Measurements from ENCODE around the gene ATP1B3. TPM values are rescaled to one million over a fixed set of nuclear protein-coding genes. Genes with fewer than 3 reads are reported as not detected.

Gene ATP1B3
- polyA plus RNA-seq, 1 donor from 2014 or later: 131 TPM

DNA sequence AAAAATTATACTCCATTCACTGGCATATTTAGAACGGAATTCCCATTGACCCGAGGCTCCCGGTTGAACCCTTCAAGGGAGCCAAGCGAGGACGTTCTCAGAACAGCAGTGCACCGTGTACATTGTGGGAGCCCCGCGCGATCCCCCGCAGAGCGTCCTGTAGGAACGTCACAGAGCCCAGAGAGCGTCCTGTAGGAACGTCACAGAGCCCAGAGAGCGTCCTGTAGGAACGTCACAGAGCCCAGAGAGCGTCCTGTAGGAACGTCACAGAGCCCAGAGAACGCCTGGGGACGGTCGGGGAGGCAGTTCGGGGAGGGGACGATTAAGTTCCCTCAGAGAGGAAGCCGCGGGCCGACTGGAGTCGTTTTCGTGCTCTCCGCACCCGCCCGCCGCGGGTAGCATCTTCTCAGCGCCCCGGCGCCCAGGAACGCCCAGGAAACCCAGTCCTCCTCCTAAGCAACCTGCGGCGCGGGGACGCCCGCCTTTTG, 506 bp upstream of the ATP1B3 start (continued):
- TF ChIP-seq TAF1 (IDR thresholded peaks at IDR 0.05; ENCODE audit: low read depth): peak; percentile 92
- peak; percentile 60 for TF ChIP-seq SMC3 (conservative IDR thresholded peaks at IDR 0.05; ENCODE audit: poor library complexity)

DNA sequence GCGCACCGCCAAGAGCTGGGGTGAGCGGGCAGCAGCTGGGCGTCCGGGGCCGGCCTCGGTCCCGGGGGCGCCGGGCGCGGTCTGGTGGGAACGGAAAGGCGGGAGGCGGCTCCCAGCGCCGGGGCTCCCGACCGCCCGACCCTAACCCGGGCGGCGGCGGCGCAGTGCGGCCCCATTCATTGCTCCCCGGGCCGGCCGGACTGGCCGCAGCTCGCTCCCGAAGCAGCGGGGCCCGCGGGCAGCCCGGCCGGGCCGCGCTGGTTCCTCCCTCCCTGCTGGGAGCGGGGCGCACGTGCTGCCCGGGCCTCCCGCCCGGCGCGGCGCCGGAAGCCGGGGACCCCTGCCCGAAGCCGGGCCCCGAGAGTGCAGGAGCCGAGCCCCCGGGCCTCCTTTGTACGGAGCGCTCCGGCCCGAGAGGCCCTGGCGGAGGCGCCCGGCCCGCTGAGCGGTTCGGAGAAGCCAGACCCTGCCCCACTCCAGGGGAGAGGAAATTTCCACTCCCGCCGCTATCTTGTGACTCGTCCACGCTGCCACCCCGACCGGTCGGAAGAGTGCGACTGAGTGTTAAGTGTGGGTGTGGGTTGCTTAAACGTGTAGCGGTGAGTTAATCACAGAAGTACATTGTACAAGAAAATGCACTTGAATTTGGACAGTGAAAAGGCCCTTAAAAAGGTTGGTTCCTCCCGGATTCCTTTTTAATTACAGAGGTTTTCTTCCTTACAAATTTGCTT, 613 bp downstream of the ATP1B3 start:
- Histone ChIP-seq H3K4me3 (ENCODE audit: low read length) (peak overlapping the region; percentile 91), H3F3A (ENCODE audit: insufficient read depth, low read length, poor library complexity, severe bottlenecking) (no peaks in the 10 kb centered on the region), H3K9me2 (ENCODE audit: insufficient read depth, low read length) (no peaks in the 10 kb centered on the region), H3K4me2 (ENCODE audit: low read length) (peak overlapping the region; percentile 89), H3K36me3 (ENCODE audit: insufficient read depth, low read length) (no peaks in the 10 kb centered on the region), H3K79me2 (replicated peaks; ENCODE audit: insufficient read depth, low read length) (peaks cover 46% of the 10 kb centered on the region), H4K20me1 (ENCODE audit: insufficient read depth) (peaks cover 3% of the 10 kb centered on the region), H3K27ac (ENCODE audit: low read length) (peak overlapping the region; percentile 86), H3K9ac (ENCODE audit: low read length) (peak overlapping the region; percentile 99), H2AFZ (ENCODE audit: low read depth, low read length) (peak overlapping the region; percentile 33), H3K9me3 (ENCODE audit: low read length) (no peaks in the 10 kb centered on the region), H3K27me3 (ENCODE audit: insufficient read depth, low read depth, low read length) (no peaks in the 10 kb centered on the region)
- TF ChIP-seq, protein P1, sequence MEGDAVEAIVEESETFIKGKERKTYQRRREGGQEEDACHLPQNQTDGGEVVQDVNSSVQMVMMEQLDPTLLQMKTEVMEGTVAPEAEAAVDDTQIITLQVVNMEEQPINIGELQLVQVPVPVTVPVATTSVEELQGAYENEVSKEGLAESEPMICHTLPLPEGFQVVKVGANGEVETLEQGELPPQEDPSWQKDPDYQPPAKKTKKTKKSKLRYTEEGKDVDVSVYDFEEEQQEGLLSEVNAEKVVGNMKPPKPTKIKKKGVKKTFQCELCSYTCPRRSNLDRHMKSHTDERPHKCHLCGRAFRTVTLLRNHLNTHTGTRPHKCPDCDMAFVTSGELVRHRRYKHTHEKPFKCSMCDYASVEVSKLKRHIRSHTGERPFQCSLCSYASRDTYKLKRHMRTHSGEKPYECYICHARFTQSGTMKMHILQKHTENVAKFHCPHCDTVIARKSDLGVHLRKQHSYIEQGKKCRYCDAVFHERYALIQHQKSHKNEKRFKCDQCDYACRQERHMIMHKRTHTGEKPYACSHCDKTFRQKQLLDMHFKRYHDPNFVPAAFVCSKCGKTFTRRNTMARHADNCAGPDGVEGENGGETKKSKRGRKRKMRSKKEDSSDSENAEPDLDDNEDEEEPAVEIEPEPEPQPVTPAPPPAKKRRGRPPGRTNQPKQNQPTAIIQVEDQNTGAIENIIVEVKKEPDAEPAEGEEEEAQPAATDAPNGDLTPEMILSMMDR (IDR thresholded peaks at IDR 0.05; ENCODE audit: poor library complexity, severe bottlenecking): no peak
- no peak for TF ChIP-seq SMC3 (conservative IDR thresholded peaks at IDR 0.05; ENCODE audit: poor library complexity)
- peak; percentile 17 for TF ChIP-seq POLR2AphosphoS5 (IDR thresholded peaks at IDR 0.05)
- TF ChIP-seq EZH2 (IDR thresholded peaks at IDR 0.05; ENCODE audit: borderline replicate concordance, insufficient read depth, low read length, poor library complexity, severe bottlenecking): no peak
- peak; percentile 78 for TF ChIP-seq MXI1 (conservative IDR thresholded peaks at IDR 0.05; ENCODE audit: poor library complexity, severe bottlenecking)
- TF ChIP-seq, protein P2, sequence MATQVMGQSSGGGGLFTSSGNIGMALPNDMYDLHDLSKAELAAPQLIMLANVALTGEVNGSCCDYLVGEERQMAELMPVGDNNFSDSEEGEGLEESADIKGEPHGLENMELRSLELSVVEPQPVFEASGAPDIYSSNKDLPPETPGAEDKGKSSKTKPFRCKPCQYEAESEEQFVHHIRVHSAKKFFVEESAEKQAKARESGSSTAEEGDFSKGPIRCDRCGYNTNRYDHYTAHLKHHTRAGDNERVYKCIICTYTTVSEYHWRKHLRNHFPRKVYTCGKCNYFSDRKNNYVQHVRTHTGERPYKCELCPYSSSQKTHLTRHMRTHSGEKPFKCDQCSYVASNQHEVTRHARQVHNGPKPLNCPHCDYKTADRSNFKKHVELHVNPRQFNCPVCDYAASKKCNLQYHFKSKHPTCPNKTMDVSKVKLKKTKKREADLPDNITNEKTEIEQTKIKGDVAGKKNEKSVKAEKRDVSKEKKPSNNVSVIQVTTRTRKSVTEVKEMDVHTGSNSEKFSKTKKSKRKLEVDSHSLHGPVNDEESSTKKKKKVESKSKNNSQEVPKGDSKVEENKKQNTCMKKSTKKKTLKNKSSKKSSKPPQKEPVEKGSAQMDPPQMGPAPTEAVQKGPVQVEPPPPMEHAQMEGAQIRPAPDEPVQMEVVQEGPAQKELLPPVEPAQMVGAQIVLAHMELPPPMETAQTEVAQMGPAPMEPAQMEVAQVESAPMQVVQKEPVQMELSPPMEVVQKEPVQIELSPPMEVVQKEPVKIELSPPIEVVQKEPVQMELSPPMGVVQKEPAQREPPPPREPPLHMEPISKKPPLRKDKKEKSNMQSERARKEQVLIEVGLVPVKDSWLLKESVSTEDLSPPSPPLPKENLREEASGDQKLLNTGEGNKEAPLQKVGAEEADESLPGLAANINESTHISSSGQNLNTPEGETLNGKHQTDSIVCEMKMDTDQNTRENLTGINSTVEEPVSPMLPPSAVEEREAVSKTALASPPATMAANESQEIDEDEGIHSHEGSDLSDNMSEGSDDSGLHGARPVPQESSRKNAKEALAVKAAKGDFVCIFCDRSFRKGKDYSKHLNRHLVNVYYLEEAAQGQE (IDR thresholded peaks at IDR 0.05; ENCODE audit: borderline replicate concordance): no peak
- TF ChIP-seq RAD21 (conservative IDR thresholded peaks at IDR 0.05): no peak
- TF ChIP-seq TAF1 (IDR thresholded peaks at IDR 0.05; ENCODE audit: low read depth): no peak
- no peak for TF ChIP-seq EP300 (conservative IDR thresholded peaks at IDR 0.05; ENCODE audit: poor library complexity, severe bottlenecking)

DNA sequence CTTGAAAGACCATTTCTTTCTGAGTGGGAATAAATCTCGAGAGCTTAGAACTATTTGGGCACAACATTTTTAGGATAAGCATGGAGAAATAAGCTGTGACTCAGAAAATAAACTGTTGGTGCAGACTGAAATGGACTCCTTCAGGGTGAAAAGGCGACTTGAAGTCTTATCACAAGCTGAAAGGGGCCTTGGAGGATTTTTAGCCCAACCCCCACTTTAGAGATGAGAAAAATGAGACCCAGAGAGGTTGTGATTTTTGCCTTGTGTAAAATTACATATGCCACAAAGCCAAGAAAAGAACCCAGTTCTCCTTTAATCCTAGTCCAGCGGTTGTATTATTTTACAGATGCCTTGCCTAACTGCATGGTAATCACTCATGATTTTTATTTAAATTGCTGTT, 1.5 kb downstream of the ATP1B3 start:
- Histone ChIP-seq H3K27me3 (ENCODE audit: insufficient read depth, low read depth, low read length) (no peaks in the 10 kb centered on the region), H3K9me2 (ENCODE audit: insufficient read depth, low read length) (no peaks in the 10 kb centered on the region), H3K4me3 (ENCODE audit: low read length) (peak overlapping the region; percentile 91), H3K79me2 (replicated peaks; ENCODE audit: insufficient read depth, low read length) (peaks cover 52% of the 10 kb centered on the region), H3K9me3 (ENCODE audit: low read length) (no peaks in the 10 kb centered on the region), H3K9ac (ENCODE audit: low read length) (peak overlapping the region; percentile 99), H3K4me2 (ENCODE audit: low read length) (peak overlapping the region; percentile 89), H4K20me1 (ENCODE audit: insufficient read depth) (peaks cover 3% of the 10 kb centered on the region), H3F3A (ENCODE audit: insufficient read depth, low read length, poor library complexity, severe bottlenecking) (no peaks in the 10 kb centered on the region), H3K27ac (ENCODE audit: low read length) (peak overlapping the region; percentile 86), H3K36me3 (ENCODE audit: insufficient read depth, low read length) (no peaks in the 10 kb centered on the region), H2AFZ (ENCODE audit: low read depth, low read length) (no peak overlapping the region)
- TF ChIP-seq, protein P2 (IDR thresholded peaks at IDR 0.05; ENCODE audit: borderline replicate concordance): no peak
- TF ChIP-seq EZH2 (IDR thresholded peaks at IDR 0.05; ENCODE audit: borderline replicate concordance, insufficient read depth, low read length, poor library complexity, severe bottlenecking) (no peak), SMC3 (conservative IDR thresholded peaks at IDR 0.05; ENCODE audit: poor library complexity) (no peak)

Data from neural cell (in vitro differentiated cells).